Hepatocyte (in vitro differentiated cells): ENCODE results near the gene TBR1. TPM values are rescaled to one million over a fixed set of nuclear protein-coding genes. Genes with fewer than 3 reads are reported as not detected.

Experiments used
- DNase-seq: peaks from one replicate; pipeline ENCODE4 v3.0.0-alpha.2; 2016; ENCODE audit warnings: low spot score
- H2AFZ ChIP-seq: fragments of 200-600 bp; sonication (generic); 2 replicates; pipeline ENCODE4 v1.6.0; 2016; ENCODE audit warnings: antibody characterized with exemption, mild to moderate bottlenecking
- H3K27ac ChIP-seq: fragments of 200-600 bp; sonication (generic); 2 replicates; pipeline ENCODE4 v1.5.1; 2016; ENCODE audit warnings: mild to moderate bottlenecking
- H3K27me3 ChIP-seq: fragments of 200-600 bp; sonication (generic); 2 replicates; pipeline ENCODE4 v1.6.1; 2016
- H3K36me3 ChIP-seq: fragments of 200-600 bp; sonication (generic); replicated peaks from 2 replicates; pipeline ENCODE4 v1.5.1; 2016; ENCODE audit warnings: low read depth; ENCODE audit not compliant: insufficient read depth
- H3K4me1 ChIP-seq: fragments of 200-600 bp; sonication (generic); 2 replicates; pipeline ENCODE4 v1.5.1; 2016; ENCODE audit warnings: mild to moderate bottlenecking, moderate library complexity; ENCODE audit not compliant: insufficient read depth
- H3K4me2 ChIP-seq: fragments of 200-600 bp; sonication (generic); 2 replicates; pipeline ENCODE4 v1.6.0; 2016
- H3K4me3 ChIP-seq: fragments of 200-600 bp; sonication (generic); 2 replicates; pipeline ENCODE4 v1.5.1; 2016; ENCODE audit warnings: mild to moderate bottlenecking
- H3K79me2 ChIP-seq: fragments of 200-600 bp; sonication (generic); 2 replicates; pipeline ENCODE4 v1.6.0; 2017; ENCODE audit warnings: mild to moderate bottlenecking
- H3K9me2 ChIP-seq: fragments of 200-600 bp; sonication (generic); replicated peaks from 2 replicates; pipeline ENCODE4 v1.6.0; 2017; ENCODE audit warnings: mild to moderate bottlenecking; ENCODE audit not compliant: insufficient read depth
- H3K9me3 ChIP-seq: fragments of 200-600 bp; sonication (generic); 2 replicates; pipeline ENCODE4 v1.5.1; 2016; ENCODE audit warnings: low read depth, mild to moderate bottlenecking
- H4K20me1 ChIP-seq: fragments of 200-600 bp; sonication (generic); 2 replicates; pipeline ENCODE4 v1.6.0; 2016; ENCODE audit warnings: mild to moderate bottlenecking; ENCODE audit not compliant: insufficient read depth, poor library complexity, severe bottlenecking
- EZH2 ChIP-seq: fragments of 200-600 bp; sonication (generic); IDR thresholded peaks from 2 replicates; pipeline ENCODE4 v1.6.1; 2016; ENCODE audit warnings: antibody characterized with exemption, mild to moderate bottlenecking, borderline replicate concordance
- EZH2phosphoT487 ChIP-seq: fragments of 200-600 bp; sonication (generic); IDR thresholded peaks from one replicate; pipeline ENCODE4 v1.6.1; 2018; ENCODE audit warnings: antibody characterized with exemption, mild to moderate bottlenecking, low read depth, moderate library complexity; ENCODE audit not compliant: unreplicated experiment, severe bottlenecking
- WGBS: methylation state at CpG from one replicate; pipeline ENCODE4 v1.1.6; 2016; ENCODE audit warnings: low lambda C conversion rate; ENCODE audit errors: missing lambda C conversion rate; 5-methylcytosine and 5-hydroxymethylcytosine counted together
- polyA plus RNA-seq: library from polyadenylated mRNA; unstranded; fragments of >200 nt; fragmentation: Nextera tagmentation; extraction: Ambion mirVana; gene quantifications from 2 replicates; pipeline ENCODE4 v1.2.1, GENCODE V29; 2016
- total RNA-seq: library from RNA; depleted of rRNA; stranded (reverse); fragments of >200 nt; gene quantifications from 2 replicates; pipeline ENCODE4 v1.2.3, GENCODE V29; 2014
- TF ChIP-seq, protein P1 (sequence below): fragments of 200-600 bp; sonication (generic); IDR thresholded peaks from 2 replicates; pipeline ENCODE4 v1.5.1; 2016; ENCODE audit warnings: antibody characterized with exemption, mild to moderate bottlenecking; ENCODE audit not compliant: poor library complexity

TBR1 gene
- total and polyA plus RNA-seq, 2 experiments from 2014 or later = not detected

GRCh38 chr2:161386228-161386824 lies 29.8 kb upstream of the TBR1 start:
- Histone ChIP-seq H3K36me3 (no peaks in the 10 kb centered on the region), H3K27ac (no peak overlapping the region), H3K4me3 (no peak overlapping the region), H3K9me2 (no peaks in the 10 kb centered on the region), H3K79me2 (no peaks in the 10 kb centered on the region), H4K20me1 (no peaks in the 10 kb centered on the region), H3K4me1 (no peaks in the 10 kb centered on the region), H2AFZ (no peak overlapping the region), H3K4me2 (no peak overlapping the region), H3K27me3 (no peaks in the 10 kb centered on the region), H3K9me3 (no peaks in the 10 kb centered on the region)
- DNase-seq = no peak
- WGBS = 90% methylated on average over 2 of the region's 2 CpGs
- TF ChIP-seq EZH2 (no peak), EZH2phosphoT487 (no peak)
- TF ChIP-seq, protein P1, sequence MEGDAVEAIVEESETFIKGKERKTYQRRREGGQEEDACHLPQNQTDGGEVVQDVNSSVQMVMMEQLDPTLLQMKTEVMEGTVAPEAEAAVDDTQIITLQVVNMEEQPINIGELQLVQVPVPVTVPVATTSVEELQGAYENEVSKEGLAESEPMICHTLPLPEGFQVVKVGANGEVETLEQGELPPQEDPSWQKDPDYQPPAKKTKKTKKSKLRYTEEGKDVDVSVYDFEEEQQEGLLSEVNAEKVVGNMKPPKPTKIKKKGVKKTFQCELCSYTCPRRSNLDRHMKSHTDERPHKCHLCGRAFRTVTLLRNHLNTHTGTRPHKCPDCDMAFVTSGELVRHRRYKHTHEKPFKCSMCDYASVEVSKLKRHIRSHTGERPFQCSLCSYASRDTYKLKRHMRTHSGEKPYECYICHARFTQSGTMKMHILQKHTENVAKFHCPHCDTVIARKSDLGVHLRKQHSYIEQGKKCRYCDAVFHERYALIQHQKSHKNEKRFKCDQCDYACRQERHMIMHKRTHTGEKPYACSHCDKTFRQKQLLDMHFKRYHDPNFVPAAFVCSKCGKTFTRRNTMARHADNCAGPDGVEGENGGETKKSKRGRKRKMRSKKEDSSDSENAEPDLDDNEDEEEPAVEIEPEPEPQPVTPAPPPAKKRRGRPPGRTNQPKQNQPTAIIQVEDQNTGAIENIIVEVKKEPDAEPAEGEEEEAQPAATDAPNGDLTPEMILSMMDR = no peak

DNA sequence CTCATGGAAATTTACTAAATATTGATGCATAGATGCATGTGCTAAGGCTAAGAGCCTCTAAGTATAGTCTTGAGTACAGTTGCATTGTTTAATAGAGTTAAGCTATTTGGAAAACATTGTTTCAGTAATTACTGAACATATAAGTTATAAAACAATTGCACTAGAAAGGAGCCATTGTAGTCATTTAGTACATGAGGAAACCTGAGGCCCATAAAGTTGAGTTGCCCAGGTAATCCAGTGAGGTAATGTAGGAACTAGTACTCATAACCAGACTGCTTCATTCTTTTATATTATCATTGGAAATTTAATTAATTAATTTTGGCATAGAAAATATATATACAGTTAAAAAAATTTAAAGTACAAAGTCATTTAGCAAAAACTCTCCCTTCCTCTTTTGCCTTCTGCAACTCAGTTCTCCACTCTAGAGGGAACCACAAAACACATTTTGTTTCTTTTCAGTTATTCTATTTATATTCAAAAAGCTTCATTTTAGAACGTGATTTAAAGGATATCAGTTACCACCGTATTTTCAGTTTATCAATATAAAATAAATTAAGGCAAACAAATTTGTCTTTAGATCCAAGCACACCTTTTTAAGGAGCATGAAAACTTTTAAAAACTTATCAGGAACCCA lies 27.8 kb upstream of the TBR1 start:
- 91% methylated on average over 2 of the region's 2 CpGs for WGBS
- Histone ChIP-seq H3K79me2 (no peaks in the 10 kb centered on the region), H3K4me1 (no peaks in the 10 kb centered on the region), H3K9me2 (no peaks in the 10 kb centered on the region), H3K4me2 (no peak overlapping the region), H3K27me3 (no peaks in the 10 kb centered on the region), H2AFZ (no peak overlapping the region), H4K20me1 (no peaks in the 10 kb centered on the region), H3K4me3 (no peak overlapping the region), H3K27ac (no peak overlapping the region), H3K9me3 (no peaks in the 10 kb centered on the region), H3K36me3 (no peaks in the 10 kb centered on the region)
- DNase-seq = no peak
- TF ChIP-seq EZH2phosphoT487 (no peak), EZH2 (no peak)
- TF ChIP-seq, protein P1 = no peak

GRCh38 chr2:161391737-161392506 lies 24.2 kb upstream of the TBR1 start:
- no peak overlapping the region for H3K27ac ChIP-seq
- no peaks in the 10 kb centered on the region for H3K36me3 ChIP-seq
- TF ChIP-seq, protein P1 = no peak
- TF ChIP-seq EZH2phosphoT487 (no peak), EZH2 (no peak)
- no peaks in the 10 kb centered on the region for H3K27me3 ChIP-seq
- no peak overlapping the region for H3K4me3 ChIP-seq
- no peaks in the 10 kb centered on the region for H3K79me2 ChIP-seq
- no peaks in the 10 kb centered on the region for H3K4me1 ChIP-seq
- no peak overlapping the region for H3K4me2 ChIP-seq
- DNase-seq = no peak
- no peaks in the 10 kb centered on the region for H3K9me2 ChIP-seq
- H4K20me1 ChIP-seq = no peaks in the 10 kb centered on the region
- H3K9me3 ChIP-seq = no peaks in the 10 kb centered on the region
- H2AFZ ChIP-seq = no peak overlapping the region
- WGBS = 93% methylated on average over 4 of the region's 4 CpGs
